ENCODE results near the gene B4GALT2. TPM values are rescaled to one million over a fixed set of nuclear protein-coding genes. Genes with fewer than 3 reads are reported as not detected.

The B4GALT2 gene
- total and polyA plus RNA-seq, 2 of the 8 experiments (the other 6 are each of a cell fraction or from before 2014, with no cell fraction given), result 56.5 to 121 TPM

GRCh38 chr1:43993206-43993914 is 14.3 kb downstream of the B4GALT2 start (continued):
- TF ChIP-seq CHD7 (IDR thresholded peaks at IDR 0.05; ENCODE audit: insufficient replicate concordance, low read length) (no peak), CEBPB (IDR thresholded peaks at IDR 0.05; ENCODE audit: low read depth, low read length) (no peak), SIX5 (IDR thresholded peaks at IDR 0.05; ENCODE audit: low read depth, low read length) (no peak), CREB1 (IDR thresholded peaks at IDR 0.05) (no peak), KDM4A (IDR thresholded peaks at IDR 0.05; ENCODE audit: low read depth, low read length, severe bottlenecking) (no peak)

Measured in H1 (cell line).